SK-N-SH (cell line): ENCODE results near the gene CFAP221. TPM values are rescaled to one million over a fixed set of nuclear protein-coding genes. Genes with fewer than 3 reads are reported as not detected.

Experiments
- CTCF ChIA-PET: fragments of 300-600, 350-600 bp; formaldehyde crosslinking; extraction: SDS; loops from one replicate; lab custom pipeline; 2021; lab: Yijun Ruan, JAX
- POLR2A ChIA-PET: fragments of 350-600 bp; sonication (Branson Sonifier 250); formaldehyde crosslinking; extraction: SDS; loops from one replicate; lab custom pipeline; 2020; ENCODE audit warnings: antibody characterized with exemption, inconsistent platforms; lab: Yijun Ruan, JAX
- DNase-seq: peaks from one replicate; pipeline ENCODE4 v3.0.0; 2012
- H2AFZ ChIP-seq: fragments of 200-600 bp; sonication (generic); 2 replicates; pipeline ENCODE4 v1.8.1; 2016; ENCODE audit warnings: antibody characterized with exemption, mild to moderate bottlenecking, low read depth
- H3F3A ChIP-seq: fragments of 200-600 bp; sonication (generic); replicated peaks from 2 replicates; pipeline ENCODE3; 2016; ENCODE audit warnings: antibody characterized with exemption, mild to moderate bottlenecking; ENCODE audit not compliant: insufficient read depth
- H3K27ac ChIP-seq, 2 experiments: fragments of 200-500 bp in 1 of 2; fragments of 200-600 bp in 1 of 2; sonication (Bioruptor generic) in 1 of 2; sonication (generic), shearing (Covaris generic) in 1 of 2; 2 replicates each; pipeline versions ENCODE4 v1.5.1 to v1.6.1; 2014 to 2016; ENCODE audit warnings: low read depth in 2 of 2, inconsistent platforms in 1 of 2, low read length in 1 of 2, mild to moderate bottlenecking in 1 of 2, mixed read lengths in 1 of 2
- H3K27me3 ChIP-seq: fragments of 200-600 bp; sonication (generic), shearing (Covaris generic); 2 replicates; pipeline ENCODE4 v1.6.1; 2016; ENCODE audit warnings: mixed run types; ENCODE audit not compliant: insufficient read depth
- H3K36me3 ChIP-seq, 2 experiments: fragments of 200-500 bp in 1 of 2; fragments of 200-600 bp in 1 of 2; sonication (Bioruptor generic) in 1 of 2; sonication (generic) in 1 of 2; replicated peaks in 1 of 2; 2 replicates each; pipeline versions ENCODE3 to v1.5.1; 2014 to 2016; ENCODE audit warnings: low read length in 1 of 2, mild to moderate bottlenecking in 1 of 2; ENCODE audit not compliant: insufficient read depth in 2 of 2, control insufficient read depth in 1 of 2
- H3K4me1 ChIP-seq, 2 experiments: fragments of 200-500 bp in 1 of 2; fragments of 200-600 bp in 1 of 2; sonication (Bioruptor generic) in 1 of 2; sonication (generic), shearing (Covaris generic) in 1 of 2; 2 replicates each; pipeline versions ENCODE4 v1.5.1 to v1.6.1; 2014 to 2016; ENCODE audit warnings: low read depth in 1 of 2, low read length in 1 of 2, mixed run types in 1 of 2; ENCODE audit not compliant: insufficient read depth in 2 of 2, control insufficient read depth in 1 of 2
- H3K4me2 ChIP-seq: fragments of 200-600 bp; sonication (generic), shearing (Covaris generic); 2 replicates; pipeline ENCODE4 v1.6.1; 2017; ENCODE audit warnings: mixed run types
- H3K4me3 ChIP-seq, 2 experiments: fragments of 200-500 bp in 1 of 2; fragments of 200-600 bp in 1 of 2; sonication (Bioruptor generic) in 1 of 2; sonication (generic), shearing (Covaris generic) in 1 of 2; 2 replicates each; pipeline versions ENCODE4 v1.5.1 to v1.8.1; 2014 to 2016; ENCODE audit warnings: low read depth in 2 of 2, inconsistent platforms in 1 of 2, low read length in 1 of 2, mild to moderate bottlenecking in 1 of 2, mixed read lengths in 1 of 2, moderate library complexity in 1 of 2
- H3K79me2 ChIP-seq: fragments of 200-600 bp; sonication (generic); 2 replicates; pipeline ENCODE4 v1.8.1; 2017; ENCODE audit warnings: mild to moderate bottlenecking; ENCODE audit not compliant: insufficient read depth
- H3K9ac ChIP-seq: fragments of 200-600 bp; sonication (generic); 2 replicates; pipeline ENCODE4 v1.6.1; 2017; ENCODE audit warnings: mixed run types
- H3K9me2 ChIP-seq: fragments of 200-600 bp; sonication (generic); 2 replicates; pipeline ENCODE4 v1.6.1; 2017; ENCODE audit warnings: mixed run types
- H3K9me3 ChIP-seq: fragments of 200-600 bp; sonication (generic); 2 replicates; pipeline ENCODE4 v1.6.1; 2017; ENCODE audit warnings: mixed run types, mild to moderate bottlenecking, moderate library complexity
- H4K20me1 ChIP-seq: fragments of 200-600 bp; sonication (generic); 2 replicates; pipeline ENCODE4 v1.6.1; 2017; ENCODE audit warnings: mild to moderate bottlenecking, mixed run types; ENCODE audit not compliant: insufficient read depth
- FOXJ3 ChIP-seq: sonication (generic); formaldehyde crosslinking; IDR thresholded peaks from 2 replicates; pipeline ENCODE4 v1.5.1; 2020; ENCODE audit warnings: mild to moderate bottlenecking, missing genetic modification reagents
- FOXM1 ChIP-seq: IDR thresholded peaks from 2 replicates; pipeline ENCODE4 v1.4.0; 2012; ENCODE audit warnings: low read depth, mild to moderate bottlenecking
- GABPA ChIP-seq: IDR thresholded peaks from 2 replicates; pipeline ENCODE4 v1.4.0; 2012; ENCODE audit warnings: low read depth, mild to moderate bottlenecking
- GATA2 ChIP-seq: sonication (generic); formaldehyde crosslinking; IDR thresholded peaks from 2 replicates; pipeline ENCODE4 v1.5.0; 2020; ENCODE audit warnings: mild to moderate bottlenecking, missing genetic modification reagents
- IRF3 ChIP-seq: fragments of 150-350 bp; IDR thresholded peaks from 2 replicates; pipeline ENCODE4 v1.6.1; 2016; ENCODE audit warnings: mild to moderate bottlenecking, low read depth, low read length
- JUND ChIP-seq: IDR thresholded peaks from 2 replicates; pipeline ENCODE4 v1.4.0; 2012
- MAX ChIP-seq: IDR thresholded peaks from 2 replicates; pipeline ENCODE4 v1.4.0; 2012; ENCODE audit warnings: low read depth
- NFIC ChIP-seq: IDR thresholded peaks from 2 replicates; pipeline ENCODE4 v1.4.0; 2012; ENCODE audit warnings: borderline replicate concordance
- POLR2AphosphoS5 ChIP-seq: IDR thresholded peaks from 2 replicates; pipeline ENCODE4 v1.6.1; 2012; ENCODE audit warnings: low read depth, low read length
- RCOR1 ChIP-seq: fragments of 150-350 bp; IDR thresholded peaks from 2 replicates; pipeline ENCODE4 v1.6.1; 2017; ENCODE audit warnings: antibody characterized with exemption, low read length
- REST ChIP-seq: IDR thresholded peaks from 2 replicates; pipeline ENCODE4 v1.6.1; 2012; ENCODE audit warnings: mild to moderate bottlenecking, low read depth, low read length, moderate library complexity
- RXRA ChIP-seq: IDR thresholded peaks from 2 replicates; pipeline ENCODE4 v1.4.0; 2012; ENCODE audit warnings: low read depth, mild to moderate bottlenecking, borderline replicate concordance
- TAF1 ChIP-seq: IDR thresholded peaks from 2 replicates; pipeline ENCODE4 v1.6.1; 2012; ENCODE audit warnings: low read depth, mild to moderate bottlenecking, low read length, moderate library complexity, borderline replicate concordance
- TEAD4 ChIP-seq: IDR thresholded peaks from 2 replicates; pipeline ENCODE4 v1.4.0; 2012; ENCODE audit warnings: mild to moderate bottlenecking, borderline replicate concordance; ENCODE audit not compliant: insufficient read depth
- USF1 ChIP-seq: IDR thresholded peaks from 2 replicates; pipeline ENCODE4 v1.4.0; 2012; ENCODE audit warnings: low read depth, borderline replicate concordance
- USF2 ChIP-seq: fragments of 150-350 bp; IDR thresholded peaks from 2 replicates; pipeline ENCODE4 v1.6.1; 2017; ENCODE audit warnings: antibody characterized with exemption, low read length, low read depth, borderline replicate concordance
- YY1 ChIP-seq: IDR thresholded peaks from 2 replicates; pipeline ENCODE4 v1.4.0; 2012; ENCODE audit warnings: low read depth, mild to moderate bottlenecking
- ZBTB33 ChIP-seq: IDR thresholded peaks from 2 replicates; pipeline ENCODE4 v1.4.0; 2012; ENCODE audit warnings: low read depth, borderline replicate concordance
- WGBS: methylation state at CpG from one replicate; pipeline ENCODE4 v1.1.6; 2017; ENCODE audit warnings: low lambda C conversion rate; 5-methylcytosine and 5-hydroxymethylcytosine counted together
- polyA plus RNA-seq, 3 experiments: library from polyadenylated mRNA; depleted of rRNA; stranded (reverse); fragments of >200 nt; gene quantifications; 2 replicates each; pipeline ENCODE4 v1.2.3, GENCODE V29; 2012

Gene CFAP221
- polyA plus RNA-seq, 1 of the 3 experiments (the other 2 are of a cell fraction) = 0.12 TPM

GRCh38 chr2:119672161-119672862 is 128.1 kb downstream of the CFAP221 start:
- no peak for DNase-seq
- Histone ChIP-seq H3K79me2 (no peaks in the 10 kb centered on the region), H4K20me1 (no peaks in the 10 kb centered on the region), H3K4me3 (no peak overlapping the region), H3F3A (no peaks in the 10 kb centered on the region), H3K9ac (no peak overlapping the region), H3K27me3 (no peaks in the 10 kb centered on the region; the same call in 1 of the 2 replicates), H3K4me2 (no peak overlapping the region), H3K9me3 (no peaks in the 10 kb centered on the region), H3K9me2 (no peaks in the 10 kb centered on the region), H2AFZ (no peak overlapping the region), H3K27ac (no peak overlapping the region), H3K4me1 (peaks cover 0 to 4% of the 10 kb centered on the region in 2 experiments; a peak in 1 of 4 replicates), H3K36me3 (no peaks in the 10 kb centered on the region)
- CTCF ChIA-PET = interaction anchor here (0.9 to 1.0 kb wide), 2 partner anchors 31 to 503 kb away, joined by 3 read pairs; no protein-coding TSS in a partner anchor
- WGBS = 89% methylated on average over 5 of the region's 5 CpGs
- POLR2A ChIA-PET = no interaction called here
- no peak for TF ChIP-seq TEAD4

- no peaks in the 10 kb centered on the region for H3K9me2 ChIP-seq
- WGBS = 70% methylated on average over 2 of the region's 2 CpGs
- CTCF ChIA-PET = interaction anchor here (0.9 to 1.1 kb wide), 2 partner anchors 10 to 13 kb away, joined by 3 to 4 read pairs; no protein-coding TSS in a partner anchor
- no peaks in the 10 kb centered on the region for H4K20me1 ChIP-seq
- H3K27ac ChIP-seq = no peak overlapping the region
- H3K9ac ChIP-seq = no peak overlapping the region
- POLR2A ChIA-PET = no interaction called here
- no peak for DNase-seq
- no peaks in the 10 kb centered on the region for H3K9me3 ChIP-seq
- peaks cover 0 to 7% of the 10 kb centered on the region in 2 experiments; a peak in 1 of 4 replicates for H3K4me1 ChIP-seq
- TF ChIP-seq GABPA (no peak), RXRA (no peak), NFIC (no peak), TAF1 (no peak), USF1 (no peak), POLR2AphosphoS5 (no peak), TEAD4 (no peak), IRF3 (no peak), FOXJ3 (CRISPR knock-in tag) (no peak), GATA2 (CRISPR knock-in tag) (no peak), ZBTB33 (no peak), RCOR1 (no peak), JUND (no peak), MAX (no peak), USF2 (no peak), FOXM1 (no peak), REST (no peak), YY1 (no peak)
- TF ChIP-seq, all 33 proteins: peak for 0
- Histone ChIP-seq H3K27me3 (no peaks in the 10 kb centered on the region; the same call in 1 of the 2 replicates), H3K79me2 (no peaks in the 10 kb centered on the region), H3K36me3 (no peaks in the 10 kb centered on the region), H3K4me3 (no peak overlapping the region), H3F3A (no peaks in the 10 kb centered on the region), H3K4me2 (no peak overlapping the region), H2AFZ (no peak overlapping the region)
Measured at GRCh38 chr2:119673796-119674195, 129.5 kb downstream of the CFAP221 start.
